IMR-90 (cell line): ENCODE data around the gene KLK1.

Experiments
- BHLHE40 ChIP-seq: fragments of 150-350 bp; IDR thresholded peaks from 2 replicates; pipeline ENCODE4 v1.6.1; 2016; ENCODE audit warnings: mild to moderate bottlenecking, low read depth, low read length
- CEBPB ChIP-seq: IDR thresholded peaks from 2 replicates; pipeline ENCODE4 v1.6.1; 2012; ENCODE audit warnings: low read depth, low read length, improper control_type of control experiment
- CTCF ChIP-seq: conservative IDR thresholded peaks from 2 replicates; pipeline ENCODE4 v1.5.1; 2012; ENCODE audit warnings: mild to moderate bottlenecking, low read depth, low read length, improper control_type of control experiment
- ELK1 ChIP-seq: fragments of 150-350 bp; IDR thresholded peaks from 2 replicates; pipeline ENCODE4 v1.6.1; 2016; ENCODE audit warnings: low read depth, mild to moderate bottlenecking, low read length, moderate library complexity, borderline replicate concordance
- FOS ChIP-seq: fragments of 150-350 bp; IDR thresholded peaks from 2 replicates; pipeline ENCODE4 v1.6.1; 2016; ENCODE audit warnings: low read depth, low read length
- MAFK ChIP-seq: IDR thresholded peaks from 2 replicates; pipeline ENCODE4 v1.6.1; 2012; ENCODE audit warnings: low read depth, low read length, improper control_type of control experiment
- MAZ ChIP-seq: IDR thresholded peaks from 2 replicates; pipeline ENCODE4 v1.6.1; 2012; ENCODE audit warnings: low read depth, mild to moderate bottlenecking, low read length, improper control_type of control experiment, moderate library complexity, borderline replicate concordance
- POLR2A ChIP-seq: IDR thresholded peaks from 2 replicates; pipeline ENCODE4 v1.6.1; 2012; ENCODE audit warnings: mild to moderate bottlenecking, low read depth, low read length
- RAD21 ChIP-seq: IDR thresholded peaks from 2 replicates; pipeline ENCODE4 v1.6.1; 2012; ENCODE audit warnings: low read length, improper control_type of control experiment
- RFX5 ChIP-seq: IDR thresholded peaks from 2 replicates; pipeline ENCODE4 v1.8.0; 2012; ENCODE audit warnings: low read depth, mild to moderate bottlenecking, low read length, moderate library complexity
- SMC3 ChIP-seq: fragments of 150-350 bp; IDR thresholded peaks from 2 replicates; pipeline ENCODE4 v1.6.1; 2016; ENCODE audit warnings: low read depth, mild to moderate bottlenecking, antibody characterized with exemption, low read length, moderate library complexity

- TF ChIP-seq FOS (no peak), POLR2A (no peak), MAZ (no peak), CTCF (no peak), MAFK (no peak), RAD21 (no peak), SMC3 (no peak), CEBPB (no peak), RFX5 (no peak), BHLHE40 (no peak), ELK1 (no peak)
Observed at GRCh38 chr19:50796128-50796633, 27.4 kb downstream of the KLK1 start.
